ENCODE results near the gene DGKG. TPM values are rescaled to one million over a fixed set of nuclear protein-coding genes. Genes with fewer than 3 reads are reported as not detected.

DGKG gene
- total and polyA plus RNA-seq, 9 of the 15 experiments (the other 6 are each of a cell fraction or from before 2014, with no cell fraction given), result 0.01 to 0.36 (median 0.15) TPM

DNA sequence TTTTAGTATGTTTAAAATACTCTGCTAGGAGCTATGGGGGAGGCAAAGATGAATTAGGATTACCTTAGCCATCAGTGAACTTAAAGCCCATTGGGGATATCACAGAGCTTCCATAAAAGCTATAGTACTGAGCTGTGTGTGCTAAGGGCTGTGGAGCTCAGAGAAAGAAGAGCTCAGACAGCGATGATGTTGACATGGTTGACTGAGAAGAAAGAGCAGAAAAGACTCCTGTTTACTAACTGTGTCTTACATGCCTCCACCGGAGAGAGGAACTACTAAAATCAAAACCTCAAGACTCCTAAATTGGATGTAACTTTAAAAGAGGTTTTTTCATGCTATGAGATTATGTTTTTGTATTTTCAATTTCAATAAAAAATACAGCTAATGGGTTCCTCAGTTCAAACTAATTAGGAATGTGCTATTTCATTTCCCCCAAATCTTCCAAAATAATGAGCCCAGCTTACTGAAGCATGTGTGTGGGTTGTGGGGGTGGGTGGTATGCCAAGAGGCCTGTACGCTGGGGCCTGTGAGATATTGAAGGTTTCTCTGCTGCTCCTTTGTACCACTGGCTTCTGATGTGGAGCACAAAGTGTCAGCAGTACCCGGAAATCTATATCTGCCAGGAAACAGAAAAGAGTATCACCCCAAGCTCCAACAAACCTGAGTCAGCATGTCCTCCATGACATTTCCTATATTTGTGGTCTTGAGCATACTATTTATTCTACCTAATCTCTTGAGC, 22.7 kb downstream of the DGKG start:
- H3K9me1 ChIP-seq (ENCODE audit: control insufficient read depth, insufficient read depth, low read length), result no peaks in the 10 kb centered on the region

DNA sequence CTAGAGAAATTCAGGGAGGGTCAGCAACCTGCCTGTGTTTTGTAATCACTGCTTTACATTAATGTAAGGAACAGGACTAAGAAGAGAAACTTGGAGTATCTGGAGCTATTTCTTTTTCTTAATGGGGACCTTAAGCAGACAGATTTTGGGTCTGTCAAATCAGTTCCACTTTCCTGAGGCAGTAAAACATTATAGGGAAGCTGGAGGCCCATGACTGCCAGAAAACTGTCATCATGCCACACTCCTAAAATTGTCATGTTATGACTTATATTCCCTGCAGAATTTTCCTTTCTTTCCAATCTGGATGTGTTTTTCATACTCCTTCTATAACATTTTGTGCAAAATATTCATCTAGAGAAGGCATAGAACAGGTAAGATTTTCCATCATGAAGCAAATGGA, 28.8 kb downstream of the DGKG start:
- Histone ChIP-seq H3K27me3 (ENCODE audit: control insufficient read depth in 2 of 2, insufficient read depth in 2 of 2, low read length in 2 of 2) (peaks cover 0 to 4% of the 10 kb centered on the region in 2 experiments; a peak in 1 of 5 replicates), H3K4me1 (replicated peaks in 1 of 2; ENCODE audit: control insufficient read depth in 2 of 2, insufficient read depth in 2 of 2, low read length in 2 of 2) (no peaks in the 10 kb centered on the region), H3K9me1 (ENCODE audit: control insufficient read depth, insufficient read depth, low read length) (no peaks in the 10 kb centered on the region), H3K9ac (ENCODE audit: insufficient read depth in 1 of 2, low read depth in 2 of 2, low read length in 2 of 2) (no peak overlapping the region), H4K20me1 (replicated peaks; ENCODE audit: control insufficient read depth, insufficient read depth, low read length) (no peaks in the 10 kb centered on the region), H3K9me3 (replicated peaks; ENCODE audit: control insufficient read depth, insufficient read depth, low read depth, low read length) (no peaks in the 10 kb centered on the region), H3K27ac (ENCODE audit: extremely low read depth, low read depth, low read length) (no peak overlapping the region), H2AFZ (ENCODE audit: low read depth, low read length) (no peak overlapping the region), H3K36me3 (ENCODE audit: control insufficient read depth, insufficient read depth, low read length) (no peaks in the 10 kb centered on the region), H3K4me2 (ENCODE audit: insufficient read depth, low read length) (no peak overlapping the region), H3K79me2 (ENCODE audit: control insufficient read depth, insufficient read depth, low read length) (no peaks in the 10 kb centered on the region), H3K4me3 (no peak overlapping the region)
- in situ Hi-C loops (cut with MboI), result no loop called here
- intact Hi-C loops (cut with micrococcal nuclease), result no loop called here
- FAIRE-seq (no peak), ATAC-seq (no peak), DNase-seq (ENCODE audit: extremely low read depth in 1 of 4, low spot score in 3 of 4) (no peak)
- ChIA-PET POLR2A (interaction anchor here (0.7 to 1.3 kb wide), 2 partner anchors 12 to 20 kb away, joined by 3 read pairs; no protein-coding TSS in a partner anchor), CTCF (ENCODE audit: low intra/inter-chr PET ratio) (no interaction called here)
- BruUV-seq (replicated peaks), result no TSS peak
- TF ChIP-seq HLTF (IDR thresholded peaks at IDR 0.05) (no peak), ZNF561 (CRISPR knock-in tag; conservative IDR thresholded peaks at IDR 0.05) (no peak), ETV5 (CRISPR knock-in tag; IDR thresholded peaks at IDR 0.05; ENCODE audit: low read depth) (no peak), RFX5 (IDR thresholded peaks at IDR 0.05; ENCODE audit: low read depth, low read length) (no peak), SLC30A9 (CRISPR knock-in tag; IDR thresholded peaks at IDR 0.05) (no peak), ZNF41 (CRISPR knock-in tag; conservative IDR thresholded peaks at IDR 0.05) (no peak), FOXP1 (CRISPR knock-in tag; IDR thresholded peaks at IDR 0.05) (no peak), HDAC1 (IDR thresholded peaks at IDR 0.05) (no peak), E2F3 (CRISPR knock-in tag; IDR thresholded peaks at IDR 0.05) (no peak)
- TF ChIP-seq, protein P1, sequence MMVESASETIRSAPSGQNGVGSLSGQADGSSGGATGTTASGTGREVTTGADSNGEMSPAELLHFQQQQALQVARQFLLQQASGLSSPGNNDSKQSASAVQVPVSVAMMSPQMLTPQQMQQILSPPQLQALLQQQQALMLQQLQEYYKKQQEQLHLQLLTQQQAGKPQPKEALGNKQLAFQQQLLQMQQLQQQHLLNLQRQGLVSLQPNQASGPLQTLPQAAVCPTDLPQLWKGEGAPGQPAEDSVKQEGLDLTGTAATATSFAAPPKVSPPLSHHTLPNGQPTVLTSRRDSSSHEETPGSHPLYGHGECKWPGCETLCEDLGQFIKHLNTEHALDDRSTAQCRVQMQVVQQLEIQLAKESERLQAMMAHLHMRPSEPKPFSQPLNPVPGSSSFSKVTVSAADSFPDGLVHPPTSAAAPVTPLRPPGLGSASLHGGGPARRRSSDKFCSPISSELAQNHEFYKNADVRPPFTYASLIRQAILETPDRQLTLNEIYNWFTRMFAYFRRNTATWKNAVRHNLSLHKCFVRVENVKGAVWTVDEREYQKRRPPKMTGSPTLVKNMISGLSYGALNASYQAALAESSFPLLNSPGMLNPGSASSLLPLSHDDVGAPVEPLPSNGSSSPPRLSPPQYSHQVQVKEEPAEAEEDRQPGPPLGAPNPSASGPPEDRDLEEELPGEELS (CRISPR knock-in tag; IDR thresholded peaks at IDR 0.05; ENCODE audit: borderline replicate concordance), result no peak

More for the DNA sequence above, 22.7 kb downstream of the DGKG start:
- no peak overlapping the region for H3K4me2 ChIP-seq (ENCODE audit: insufficient read depth, low read length)
- in situ Hi-C loops (cut with MboI) (no loop called here), intact Hi-C loops (cut with micrococcal nuclease) (no loop called here)
- no peaks in the 10 kb centered on the region for H3K36me3 ChIP-seq (ENCODE audit: control insufficient read depth, insufficient read depth, low read length)
- H2AFZ ChIP-seq (ENCODE audit: low read depth, low read length), result no peak overlapping the region
- no peaks in the 10 kb centered on the region for H3K79me2 ChIP-seq (ENCODE audit: control insufficient read depth, insufficient read depth, low read length)
- ChIA-PET POLR2A (no interaction called here), CTCF (ENCODE audit: low intra/inter-chr PET ratio) (interaction anchor here (0.6 kb wide), 1 partner anchor 201 kb away, joined by 4 read pairs; no protein-coding TSS in a partner anchor)
- H3K9ac ChIP-seq (ENCODE audit: insufficient read depth in 1 of 2, low read depth in 2 of 2, low read length in 2 of 2), result no peak overlapping the region
- TF ChIP-seq MAFG (tag; conservative IDR thresholded peaks at IDR 0.05), result peak; percentile 34; the same call in 1 of the 2 replicates
- TF ChIP-seq, protein P2, sequence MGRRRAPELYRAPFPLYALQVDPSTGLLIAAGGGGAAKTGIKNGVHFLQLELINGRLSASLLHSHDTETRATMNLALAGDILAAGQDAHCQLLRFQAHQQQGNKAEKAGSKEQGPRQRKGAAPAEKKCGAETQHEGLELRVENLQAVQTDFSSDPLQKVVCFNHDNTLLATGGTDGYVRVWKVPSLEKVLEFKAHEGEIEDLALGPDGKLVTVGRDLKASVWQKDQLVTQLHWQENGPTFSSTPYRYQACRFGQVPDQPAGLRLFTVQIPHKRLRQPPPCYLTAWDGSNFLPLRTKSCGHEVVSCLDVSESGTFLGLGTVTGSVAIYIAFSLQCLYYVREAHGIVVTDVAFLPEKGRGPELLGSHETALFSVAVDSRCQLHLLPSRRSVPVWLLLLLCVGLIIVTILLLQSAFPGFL (CRISPR knock-in tag; IDR thresholded peaks at IDR 0.05), result no peak
- TF ChIP-seq DACH1 (IDR thresholded peaks at IDR 0.05; ENCODE audit: partially characterized antibody), result no peak
- peak; percentile 40; the same call in 1 of the 2 replicates for TF ChIP-seq C11orf30 (IDR thresholded peaks at IDR 0.05; ENCODE audit: low read depth)
- TF ChIP-seq ZNF316 (IDR thresholded peaks at IDR 0.05), result peak; percentile 46
- ATAC-seq (no peak), DNase-seq (ENCODE audit: extremely low read depth in 1 of 4, low spot score in 3 of 4) (no peak), FAIRE-seq (no peak)
- H3K9me3 ChIP-seq (replicated peaks; ENCODE audit: control insufficient read depth, insufficient read depth, low read depth, low read length), result no peaks in the 10 kb centered on the region
- H3K4me3 ChIP-seq, result no peak overlapping the region
- no peaks in the 10 kb centered on the region for H4K20me1 ChIP-seq (replicated peaks; ENCODE audit: control insufficient read depth, insufficient read depth, low read length)
- peaks cover 0 to 1% of the 10 kb centered on the region in 2 experiments; a peak in 2 of 5 replicates for H3K27me3 ChIP-seq (ENCODE audit: control insufficient read depth in 2 of 2, insufficient read depth in 2 of 2, low read length in 2 of 2)
- no peaks in the 10 kb centered on the region for H3K4me1 ChIP-seq (replicated peaks in 1 of 2; ENCODE audit: control insufficient read depth in 2 of 2, insufficient read depth in 2 of 2, low read length in 2 of 2)
- 0% methylated on average over 4 of the region's 4 CpGs for WGBS (ENCODE audit: insufficient coverage, low coverage, missing lambda C conversion rate)
- no peak overlapping the region for H3K27ac ChIP-seq (ENCODE audit: extremely low read depth, low read depth, low read length)
- no TSS peak for BruUV-seq (replicated peaks)
